GM23338 (cell line): Measurements from ENCODE around the gene CLTRN. TPM values are rescaled to one million over a fixed set of nuclear protein-coding genes. Genes with fewer than 3 reads are reported as not detected.

ENCODE experiments used
- ATAC-seq: fragments of 200-7000 bp; cut with Tn5 transposase; 3 replicates; pipeline ENCODE4 v1.9.1; 2020
- DNase-seq: peaks from one replicate; pipeline ENCODE4 v3.0.0-alpha.2; 2015; ENCODE audit warnings: low spot score
- H2AFZ ChIP-seq: fragments of 200-600 bp; sonication (generic); 2 replicates; pipeline ENCODE4 v1.8.0; 2016; ENCODE audit warnings: antibody characterized with exemption, mild to moderate bottlenecking, moderate library complexity
- H3F3A ChIP-seq: fragments of 200-600 bp; sonication (generic); replicated peaks from 2 replicates; pipeline ENCODE4 v1.8.0; 2017; ENCODE audit warnings: antibody characterized with exemption, mixed run types, low read depth
- H3K27ac ChIP-seq: fragments of 200-600 bp; sonication (generic); 2 replicates; pipeline ENCODE4 v1.6.1; 2016; ENCODE audit warnings: low read depth
- H3K27me3 ChIP-seq: fragments of 200-600 bp; sonication (generic); 2 replicates; pipeline ENCODE4 v1.8.0; 2016; ENCODE audit warnings: mild to moderate bottlenecking, mixed run types, moderate library complexity; ENCODE audit not compliant: insufficient read depth
- H3K36me3 ChIP-seq: fragments of 200-600 bp; sonication (generic); 2 replicates; pipeline ENCODE4 v1.8.0; 2016; ENCODE audit warnings: mild to moderate bottlenecking; ENCODE audit not compliant: insufficient read depth
- H3K4me1 ChIP-seq: fragments of 200-600 bp; sonication (generic); 2 replicates; pipeline ENCODE4 v1.8.0; 2016; ENCODE audit warnings: mild to moderate bottlenecking, moderate library complexity; ENCODE audit not compliant: insufficient read depth
- H3K4me2 ChIP-seq: fragments of 200-600 bp; sonication (generic); 2 replicates; pipeline ENCODE4 v1.7.1; 2017; ENCODE audit warnings: mixed run types
- H3K4me3 ChIP-seq: fragments of 200-600 bp; sonication (generic); 2 replicates; pipeline ENCODE4 v1.6.1; 2016; ENCODE audit warnings: mixed run types
- H3K79me2 ChIP-seq: fragments of 200-600 bp; sonication (generic); replicated peaks from 2 replicates; pipeline ENCODE4 v1.8.0; 2017; ENCODE audit warnings: mild to moderate bottlenecking; ENCODE audit not compliant: insufficient read depth
- H3K9me2 ChIP-seq: fragments of 200-600 bp; sonication (generic); 2 replicates; pipeline ENCODE4 v1.8.0; 2017; ENCODE audit not compliant: insufficient read depth
- H4K20me1 ChIP-seq: fragments of 200-600 bp; sonication (generic); replicated peaks from 2 replicates; pipeline ENCODE4 v1.8.0; 2017; ENCODE audit warnings: mild to moderate bottlenecking; ENCODE audit not compliant: insufficient read depth
- H3K27ac Mint-ChIP-seq: 2 replicates; pipeline ENCODE4 v1.8.0; 2020; ENCODE audit warnings: inconsistent platforms, mild to moderate bottlenecking, moderate library complexity, mixed read lengths
- H3K27me3 Mint-ChIP-seq: 3 replicates; pipeline ENCODE4 v1.8.0; 2022; ENCODE audit warnings: low read depth, mild to moderate bottlenecking, moderate library complexity, mixed read lengths, inconsistent platforms; ENCODE audit not compliant: insufficient read depth, poor library complexity
- H3K36me3 Mint-ChIP-seq: 3 replicates; pipeline ENCODE4 v1.8.0; 2021; ENCODE audit warnings: low read depth, mild to moderate bottlenecking, inconsistent platforms, moderate library complexity, mixed read lengths
- H3K4me1 Mint-ChIP-seq: 3 replicates; pipeline ENCODE4 v1.8.0; 2020; ENCODE audit warnings: mild to moderate bottlenecking, inconsistent platforms, mixed read lengths
- H3K4me3 Mint-ChIP-seq: 3 replicates; pipeline ENCODE4 v1.8.0; 2021; ENCODE audit warnings: moderate library complexity, mild to moderate bottlenecking, inconsistent platforms, mixed read lengths
- H3K9me3 Mint-ChIP-seq: 3 replicates; pipeline ENCODE4 v1.8.0; 2020; ENCODE audit warnings: moderate library complexity, mild to moderate bottlenecking, inconsistent platforms, mixed read lengths
- CREB1 ChIP-seq: fragments of 250-450 bp; sonication (Bioruptor Pico); IDR thresholded peaks from 2 replicates; pipeline ENCODE4 v1.5.0; 2020; ENCODE audit warnings: low read depth, mild to moderate bottlenecking, moderate library complexity
- ETS1 ChIP-seq: IDR thresholded peaks from 2 replicates; pipeline ENCODE4 v1.6.1; 2016; ENCODE audit warnings: antibody characterized with exemption
- EZH2 ChIP-seq: fragments of 200-600 bp; sonication (generic); IDR thresholded peaks from one replicate; pipeline ENCODE4 v1.8.0; 2017; ENCODE audit warnings: antibody characterized with exemption, mild to moderate bottlenecking, low read depth; ENCODE audit not compliant: unreplicated experiment
- EZH2phosphoT487 ChIP-seq: fragments of 200-600 bp; sonication (generic); IDR thresholded peaks from one replicate; pipeline ENCODE4 v1.8.1; 2018; ENCODE audit warnings: antibody characterized with exemption; ENCODE audit not compliant: unreplicated experiment
- JUNB ChIP-seq: IDR thresholded peaks from one replicate; pipeline ENCODE4 v1.6.1; 2016; ENCODE audit warnings: antibody characterized with exemption; ENCODE audit not compliant: unreplicated experiment
- NANOG ChIP-seq: IDR thresholded peaks from 2 replicates; pipeline ENCODE4 v1.6.1; 2016; ENCODE audit warnings: antibody characterized with exemption, borderline replicate concordance
- POLR2AphosphoS5 ChIP-seq: IDR thresholded peaks from 2 replicates; pipeline ENCODE4 v1.6.1; 2016; ENCODE audit warnings: antibody characterized with exemption, low read depth
- REST ChIP-seq: IDR thresholded peaks from one replicate; pipeline ENCODE4 v1.6.1; 2018; ENCODE audit warnings: antibody characterized with exemption; ENCODE audit not compliant: unreplicated experiment
- STAT1 ChIP-seq: IDR thresholded peaks from one replicate; pipeline ENCODE4 v1.6.1; 2016; ENCODE audit warnings: antibody characterized with exemption; ENCODE audit not compliant: unreplicated experiment
- ZNF114 ChIP-seq: fragments of 250-450 bp; sonication (Bioruptor Pico); IDR thresholded peaks from 2 replicates; pipeline ENCODE4 v1.5.0; 2020; ENCODE audit warnings: mild to moderate bottlenecking, moderate library complexity
- ZNF331 ChIP-seq: fragments of 250-450 bp; sonication (Bioruptor Pico); IDR thresholded peaks from 2 replicates; pipeline ENCODE4 v1.5.0; 2020; ENCODE audit warnings: low read depth, mild to moderate bottlenecking, moderate library complexity
- polyA plus RNA-seq: library from polyadenylated mRNA; unstranded; fragments of >200 nt; fragmentation: Nextera tagmentation; extraction: Ambion mirVana; gene quantifications from 2 replicates; pipeline ENCODE4 v1.2.1, GENCODE V29; 2016
- total RNA-seq: library from RNA; depleted of rRNA; stranded (reverse); fragments of >200 nt; shearing (Covaris generic); gene quantifications from 2 replicates; pipeline ENCODE4 v1.2.3, GENCODE V29; 2014
- TF ChIP-seq, protein P1 (sequence below), 2 experiments: fragments of 200-600 bp in 1 of 2; sonication (generic) in 1 of 2; conservative IDR thresholded peaks; 2 replicates each; pipeline versions ENCODE4 v1.5.1 to v1.6.1; 2016 to 2017; ENCODE audit warnings: antibody characterized with exemption in 2 of 2, low read depth in 2 of 2, mild to moderate bottlenecking in 2 of 2, moderate library complexity in 1 of 2
- TF ChIP-seq, protein P2 (sequence below): fragments of 250-450 bp; sonication (Bioruptor Pico); IDR thresholded peaks from 2 replicates; pipeline ENCODE4 v1.5.0; 2020; ENCODE audit warnings: mild to moderate bottlenecking, moderate library complexity

The CLTRN gene
- total and polyA plus RNA-seq, 2 experiments from 2014 or later: 1.7 to 2.7 TPM

GRCh38 chrX:15600745-15601144 lies 63.9 kb downstream of the CLTRN start, which contains the start of gene ACE2:
ACE2 (minus strand) TSS chrX:15600960; CDS start chrX:15600911, 49 bp downstream.
- Mint-ChIP-seq H3K9me3 (no peaks in the 10 kb centered on the region), H3K4me3 (no peak within 1 kb of the TSS), H3K36me3 (no peaks in the 10 kb centered on the region), H3K27ac (no peak within 1 kb of the TSS), H3K4me1 (no peaks in the 10 kb centered on the region), H3K27me3 (peaks cover 4% of the 10 kb centered on the region)
- ATAC-seq: no peak
- Histone ChIP-seq H3K27me3 (no peaks in the 10 kb centered on the region), H3F3A (no peaks in the 10 kb centered on the region), H3K4me2 (no peak within 1 kb of the TSS), H3K9me2 (no peaks in the 10 kb centered on the region), H3K27ac (no peak within 1 kb of the TSS), H3K79me2 (no peaks in the 10 kb centered on the region), H4K20me1 (no peaks in the 10 kb centered on the region), H3K4me3 (no peak within 1 kb of the TSS), H2AFZ (no peak within 1 kb of the TSS), H3K36me3 (no peaks in the 10 kb centered on the region), H3K4me1 (no peaks in the 10 kb centered on the region)
- no peak for DNase-seq
- TF ChIP-seq ZNF331 (CRISPR knock-in tag) (no peak), ETS1 (no peak), EZH2phosphoT487 (no peak), NANOG (no peak), ZNF114 (CRISPR knock-in tag) (no peak), EZH2 (no peak), STAT1 (no peak), CREB1 (CRISPR knock-in tag) (no peak), POLR2AphosphoS5 (no peak), REST (no peak), JUNB (no peak)
- TF ChIP-seq, protein P1, sequence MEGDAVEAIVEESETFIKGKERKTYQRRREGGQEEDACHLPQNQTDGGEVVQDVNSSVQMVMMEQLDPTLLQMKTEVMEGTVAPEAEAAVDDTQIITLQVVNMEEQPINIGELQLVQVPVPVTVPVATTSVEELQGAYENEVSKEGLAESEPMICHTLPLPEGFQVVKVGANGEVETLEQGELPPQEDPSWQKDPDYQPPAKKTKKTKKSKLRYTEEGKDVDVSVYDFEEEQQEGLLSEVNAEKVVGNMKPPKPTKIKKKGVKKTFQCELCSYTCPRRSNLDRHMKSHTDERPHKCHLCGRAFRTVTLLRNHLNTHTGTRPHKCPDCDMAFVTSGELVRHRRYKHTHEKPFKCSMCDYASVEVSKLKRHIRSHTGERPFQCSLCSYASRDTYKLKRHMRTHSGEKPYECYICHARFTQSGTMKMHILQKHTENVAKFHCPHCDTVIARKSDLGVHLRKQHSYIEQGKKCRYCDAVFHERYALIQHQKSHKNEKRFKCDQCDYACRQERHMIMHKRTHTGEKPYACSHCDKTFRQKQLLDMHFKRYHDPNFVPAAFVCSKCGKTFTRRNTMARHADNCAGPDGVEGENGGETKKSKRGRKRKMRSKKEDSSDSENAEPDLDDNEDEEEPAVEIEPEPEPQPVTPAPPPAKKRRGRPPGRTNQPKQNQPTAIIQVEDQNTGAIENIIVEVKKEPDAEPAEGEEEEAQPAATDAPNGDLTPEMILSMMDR (conservative IDR thresholded peaks at IDR 0.05; ENCODE audit: low read depth in 2 of 2): no peak
- TF ChIP-seq, protein P2, sequence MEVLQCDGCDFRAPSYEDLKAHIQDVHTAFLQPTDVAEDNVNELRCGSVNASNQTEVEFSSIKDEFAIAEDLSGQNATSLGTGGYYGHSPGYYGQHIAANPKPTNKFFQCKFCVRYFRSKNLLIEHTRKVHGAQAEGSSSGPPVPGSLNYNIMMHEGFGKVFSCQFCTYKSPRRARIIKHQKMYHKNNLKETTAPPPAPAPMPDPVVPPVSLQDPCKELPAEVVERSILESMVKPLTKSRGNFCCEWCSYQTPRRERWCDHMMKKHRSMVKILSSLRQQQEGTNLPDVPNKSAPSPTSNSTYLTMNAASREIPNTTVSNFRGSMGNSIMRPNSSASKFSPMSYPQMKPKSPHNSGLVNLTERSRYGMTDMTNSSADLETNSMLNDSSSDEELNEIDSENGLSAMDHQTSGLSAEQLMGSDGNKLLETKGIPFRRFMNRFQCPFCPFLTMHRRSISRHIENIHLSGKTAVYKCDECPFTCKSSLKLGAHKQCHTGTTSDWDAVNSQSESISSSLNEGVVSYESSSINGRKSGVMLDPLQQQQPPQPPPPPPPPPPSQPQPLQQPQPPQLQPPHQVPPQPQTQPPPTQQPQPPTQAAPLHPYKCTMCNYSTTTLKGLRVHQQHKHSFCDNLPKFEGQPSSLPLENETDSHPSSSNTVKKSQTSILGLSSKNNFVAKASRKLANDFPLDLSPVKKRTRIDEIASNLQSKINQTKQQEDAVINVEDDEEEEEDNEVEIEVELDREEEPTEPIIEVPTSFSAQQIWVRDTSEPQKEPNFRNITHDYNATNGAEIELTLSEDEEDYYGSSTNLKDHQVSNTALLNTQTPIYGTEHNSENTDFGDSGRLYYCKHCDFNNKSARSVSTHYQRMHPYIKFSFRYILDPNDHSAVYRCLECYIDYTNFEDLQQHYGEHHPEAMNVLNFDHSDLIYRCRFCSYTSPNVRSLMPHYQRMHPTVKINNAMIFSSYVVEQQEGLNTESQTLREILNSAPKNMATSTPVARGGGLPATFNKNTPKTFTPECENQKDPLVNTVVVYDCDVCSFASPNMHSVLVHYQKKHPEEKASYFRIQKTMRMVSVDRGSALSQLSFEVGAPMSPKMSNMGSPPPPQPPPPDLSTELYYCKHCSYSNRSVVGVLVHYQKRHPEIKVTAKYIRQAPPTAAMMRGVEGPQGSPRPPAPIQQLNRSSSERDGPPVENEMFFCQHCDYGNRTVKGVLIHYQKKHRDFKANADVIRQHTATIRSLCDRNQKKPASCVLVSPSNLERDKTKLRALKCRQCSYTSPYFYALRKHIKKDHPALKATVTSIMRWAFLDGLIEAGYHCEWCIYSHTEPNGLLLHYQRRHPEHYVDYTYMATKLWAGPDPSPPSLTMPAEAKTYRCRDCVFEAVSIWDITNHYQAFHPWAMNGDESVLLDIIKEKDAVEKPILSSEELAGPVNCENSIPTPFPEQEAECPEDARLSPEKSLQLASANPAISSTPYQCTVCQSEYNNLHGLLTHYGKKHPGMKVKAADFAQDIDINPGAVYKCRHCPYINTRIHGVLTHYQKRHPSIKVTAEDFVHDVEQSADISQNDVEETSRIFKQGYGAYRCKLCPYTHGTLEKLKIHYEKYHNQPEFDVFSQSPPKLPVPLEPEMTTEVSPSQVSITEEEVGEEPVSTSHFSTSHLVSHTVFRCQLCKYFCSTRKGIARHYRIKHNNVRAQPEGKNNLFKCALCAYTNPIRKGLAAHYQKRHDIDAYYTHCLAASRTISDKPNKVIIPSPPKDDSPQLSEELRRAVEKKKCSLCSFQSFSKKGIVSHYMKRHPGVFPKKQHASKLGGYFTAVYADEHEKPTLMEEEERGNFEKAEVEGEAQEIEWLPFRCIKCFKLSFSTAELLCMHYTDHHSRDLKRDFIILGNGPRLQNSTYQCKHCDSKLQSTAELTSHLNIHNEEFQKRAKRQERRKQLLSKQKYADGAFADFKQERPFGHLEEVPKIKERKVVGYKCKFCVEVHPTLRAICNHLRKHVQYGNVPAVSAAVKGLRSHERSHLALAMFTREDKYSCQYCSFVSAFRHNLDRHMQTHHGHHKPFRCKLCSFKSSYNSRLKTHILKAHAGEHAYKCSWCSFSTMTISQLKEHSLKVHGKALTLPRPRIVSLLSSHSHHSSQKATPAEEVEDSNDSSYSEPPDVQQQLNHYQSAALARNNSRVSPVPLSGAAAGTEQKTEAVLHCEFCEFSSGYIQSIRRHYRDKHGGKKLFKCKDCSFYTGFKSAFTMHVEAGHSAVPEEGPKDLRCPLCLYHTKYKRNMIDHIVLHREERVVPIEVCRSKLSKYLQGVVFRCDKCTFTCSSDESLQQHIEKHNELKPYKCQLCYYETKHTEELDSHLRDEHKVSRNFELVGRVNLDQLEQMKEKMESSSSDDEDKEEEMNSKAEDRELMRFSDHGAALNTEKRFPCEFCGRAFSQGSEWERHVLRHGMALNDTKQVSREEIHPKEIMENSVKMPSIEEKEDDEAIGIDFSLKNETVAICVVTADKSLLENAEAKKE (CRISPR knock-in tag): no peak
